Endothelial cell of umbilical vein (primary cell): ENCODE results near the gene TNFRSF11A.

Experiments used
- CTCF ChIP-seq, 2 donors: IDR thresholded peaks; 1 replicate in 1 of 2; 2 replicates in 1 of 2; pipeline ENCODE4 v1.5.1; 2011; ENCODE audit warnings: low read length in 2 of 2, mild to moderate bottlenecking in 2 of 2, moderate library complexity in 2 of 2, control low read depth in 1 of 2, inconsistent platforms in 1 of 2, low read depth in 1 of 2; ENCODE audit not compliant: insufficient read depth in 1 of 2; ENCODE audit errors: extremely low read depth in 1 of 2
- EZH2 ChIP-seq: IDR thresholded peaks from 2 replicates; pipeline ENCODE4 v1.6.1; 2012; ENCODE audit warnings: borderline replicate concordance, low read depth, mild to moderate bottlenecking, moderate library complexity, low read length, inconsistent platforms; ENCODE audit not compliant: severe bottlenecking
- FOS ChIP-seq: IDR thresholded peaks from 2 replicates; pipeline ENCODE4 v1.6.1; 2011; ENCODE audit warnings: mild to moderate bottlenecking, low read length, moderate library complexity, borderline replicate concordance; ENCODE audit not compliant: insufficient read depth
- GATA2 ChIP-seq: IDR thresholded peaks from 2 replicates; pipeline ENCODE4 v1.7.0; 2011; ENCODE audit warnings: low read depth, mild to moderate bottlenecking, moderate library complexity, mixed read lengths, low read length; ENCODE audit not compliant: insufficient read length, insufficient read depth
- MAX ChIP-seq: IDR thresholded peaks from 2 replicates; pipeline ENCODE4 v1.6.1; 2011; ENCODE audit not compliant: insufficient read depth, insufficient read length
- MYC ChIP-seq: IDR thresholded peaks from one replicate; pipeline ENCODE4 v1.6.1; 2011; ENCODE audit warnings: mild to moderate bottlenecking, low read depth, low read length
- POLR2A ChIP-seq: IDR thresholded peaks from 2 replicates; pipeline ENCODE4 v1.6.1; 2012; ENCODE audit warnings: low read depth, mild to moderate bottlenecking, control low read depth, low read length
- POLR2AphosphoS5 ChIP-seq: IDR thresholded peaks from 2 replicates; pipeline ENCODE4 v1.6.1; 2012; ENCODE audit warnings: low read depth, mild to moderate bottlenecking, control low read depth, low read length, moderate library complexity; ENCODE audit not compliant: insufficient read depth

GRCh38 chr18:62381373-62381772 lies 56.3 kb downstream of the TNFRSF11A start:
- TF ChIP-seq MYC (no peak), CTCF (IDR thresholded peaks at IDR 0.05; ENCODE audit: extremely low read depth in 1 of 2, insufficient read depth in 1 of 2, low read depth in 1 of 2, low read length in 2 of 2) (no peak), MAX (no peak), POLR2A (no peak), EZH2 (no peak), POLR2AphosphoS5 (no peak), GATA2 (no peak), FOS (no peak)
